IMR-90 (cell line): ENCODE results near the gene PTGES3L. TPM values are rescaled to one million over a fixed set of nuclear protein-coding genes. Genes with fewer than 3 reads are reported as not detected.

Experiments
- ATAC-seq: fragments of 200-7000 bp; cut with Tn5 transposase; 2 replicates; pipeline ENCODE4 v1.9.1; 2020; ENCODE audit warnings: low read depth, mild to moderate bottlenecking, moderate library complexity
- BruUV-seq: library from RNA; stranded (reverse); fragments of 400-500 nt; replicated peaks from 2 replicates; lab custom pipeline; 2021; lab: Mats Ljungman, UMichigan
- CTCF ChIA-PET: fragments of 300-600 bp; formaldehyde crosslinking; extraction: SDS; loops from one replicate; lab custom pipeline; 2021; ENCODE audit warnings: antibody characterized with exemption; lab: Yijun Ruan, JAX
- POLR2A ChIA-PET: fragments of 300-600 bp; sonication (Branson Sonifier 250); formaldehyde crosslinking; loops from one replicate; lab custom pipeline; 2022; ENCODE audit warnings: antibody characterized with exemption; ENCODE audit not compliant: unreplicated experiment; lab: Charles Lee
- DNase-seq: peaks from one replicate; pipeline ENCODE4 v3.0.0; 2013
- H2AFZ ChIP-seq: replicated peaks from 2 replicates; pipeline ENCODE3; 2013; ENCODE audit warnings: low read length, mild to moderate bottlenecking; ENCODE audit not compliant: poor library complexity
- H2AK5ac ChIP-seq: 2 replicates; pipeline ENCODE4 v1.6.1; 2013; ENCODE audit warnings: low read depth, low read length, inconsistent platforms
- H2AK9ac ChIP-seq: replicated peaks from 2 replicates; pipeline ENCODE3; 2013; ENCODE audit warnings: mild to moderate bottlenecking, low read depth, low read length, moderate library complexity; ENCODE audit not compliant: poor library complexity
- H2BK120ac ChIP-seq: 2 replicates; pipeline ENCODE4 v1.6.1; 2013; ENCODE audit warnings: low read depth, low read length, inconsistent platforms
- H2BK15ac ChIP-seq: 3 replicates; pipeline ENCODE4 v1.6.1; 2013; ENCODE audit warnings: low read depth, low read length, inconsistent platforms
- H2BK20ac ChIP-seq: 2 replicates; pipeline ENCODE4 v1.6.1; 2013; ENCODE audit warnings: low read depth, mild to moderate bottlenecking, inconsistent platforms, low read length, moderate library complexity
- H2BK5ac ChIP-seq: 2 replicates; pipeline ENCODE4 v1.6.1; 2013; ENCODE audit warnings: mild to moderate bottlenecking, low read depth, low read length, inconsistent platforms; ENCODE audit not compliant: poor library complexity, severe bottlenecking
- H3K14ac ChIP-seq: replicated peaks from 2 replicates; pipeline ENCODE4 v1.6.1; 2013; ENCODE audit warnings: low read depth, low read length, inconsistent platforms
- H3K18ac ChIP-seq: 2 replicates; pipeline ENCODE4 v1.6.1; 2013; ENCODE audit warnings: low read depth, low read length, control low read depth
- H3K23ac ChIP-seq: 2 replicates; pipeline ENCODE4 v1.6.1; 2013; ENCODE audit warnings: low read depth, low read length, inconsistent platforms
- H3K27ac ChIP-seq: 2 replicates; pipeline ENCODE4 v1.5.1; 2013; ENCODE audit warnings: mild to moderate bottlenecking, control low read depth, low read length; ENCODE audit not compliant: insufficient read depth
- H3K27me3 ChIP-seq: 2 replicates; pipeline ENCODE4 v1.6.1; 2013; ENCODE audit warnings: low read length; ENCODE audit not compliant: control insufficient read depth, insufficient read depth
- H3K36me3 ChIP-seq: 2 replicates; pipeline ENCODE4 v1.6.1; 2013; ENCODE audit warnings: low read length, mixed read lengths; ENCODE audit not compliant: control insufficient read depth, insufficient read depth
- H3K4ac ChIP-seq: 2 replicates; pipeline ENCODE4 v1.6.1; 2013; ENCODE audit warnings: low read depth, low read length, inconsistent platforms
- H3K4me1 ChIP-seq: 2 replicates; pipeline ENCODE4 v1.6.1; 2013; ENCODE audit warnings: low read length, mixed read lengths; ENCODE audit not compliant: control insufficient read depth, insufficient read depth
- H3K4me2 ChIP-seq: 2 replicates; pipeline ENCODE4 v1.6.1; 2013; ENCODE audit warnings: low read depth, mild to moderate bottlenecking, control low read depth, low read length, moderate library complexity
- H3K4me3 ChIP-seq: 2 replicates; pipeline ENCODE4 v1.5.1; 2013; ENCODE audit warnings: low read depth, mild to moderate bottlenecking, control low read depth, low read length, moderate library complexity; ENCODE audit not compliant: insufficient read depth
- H3K56ac ChIP-seq: 2 replicates; pipeline ENCODE4 v1.6.1; 2013; ENCODE audit warnings: low read length, inconsistent platforms; ENCODE audit not compliant: insufficient read depth; ENCODE audit errors: extremely low read depth
- H3K79me1 ChIP-seq, 2 experiments: 2 replicates each; pipeline ENCODE4 v1.6.1; 2013; ENCODE audit warnings: low read length in 2 of 2, inconsistent platforms in 1 of 2, low read depth in 1 of 2
- H3K9ac ChIP-seq: 2 replicates; pipeline ENCODE4 v1.6.1; 2013; ENCODE audit warnings: low read depth, low read length, control low read depth
- H3K9me1 ChIP-seq: 2 replicates; pipeline ENCODE4 v1.6.1; 2013; ENCODE audit warnings: low read length, inconsistent platforms; ENCODE audit not compliant: insufficient read depth
- H3K9me3 ChIP-seq: 2 replicates; pipeline ENCODE4 v1.6.1; 2013; ENCODE audit warnings: low read length; ENCODE audit not compliant: control insufficient read depth, insufficient read depth
- H4K20me1 ChIP-seq: 2 replicates; pipeline ENCODE4 v1.6.1; 2013; ENCODE audit warnings: low read length, inconsistent platforms; ENCODE audit not compliant: insufficient read depth
- H4K5ac ChIP-seq: 2 replicates; pipeline ENCODE4 v1.6.1; 2013; ENCODE audit warnings: mild to moderate bottlenecking, low read depth, low read length, control low read depth
- H4K8ac ChIP-seq, 2 experiments: 2 replicates each; pipeline ENCODE4 v1.6.1; 2013; ENCODE audit warnings: low read depth in 2 of 2, low read length in 2 of 2, control low read depth in 1 of 2, inconsistent platforms in 1 of 2
- H4K91ac ChIP-seq: 2 replicates; pipeline ENCODE4 v1.6.1; 2013; ENCODE audit warnings: low read depth, low read length, inconsistent platforms; ENCODE audit not compliant: insufficient read depth
- CTCF ChIP-seq: conservative IDR thresholded peaks from 2 replicates; pipeline ENCODE4 v1.5.1; 2012; ENCODE audit warnings: mild to moderate bottlenecking, low read depth, low read length, improper control_type of control experiment
- FOS ChIP-seq: fragments of 150-350 bp; IDR thresholded peaks from 2 replicates; pipeline ENCODE4 v1.6.1; 2016; ENCODE audit warnings: low read depth, low read length
- RAD21 ChIP-seq: IDR thresholded peaks from 2 replicates; pipeline ENCODE4 v1.6.1; 2012; ENCODE audit warnings: low read length, improper control_type of control experiment
- SMC3 ChIP-seq: fragments of 150-350 bp; IDR thresholded peaks from 2 replicates; pipeline ENCODE4 v1.6.1; 2016; ENCODE audit warnings: low read depth, mild to moderate bottlenecking, antibody characterized with exemption, low read length, moderate library complexity
- WGBS, 2 experiments: methylation state at CpG; one replicate each; pipeline versions ENCODE4 v1.1.5 to v1.1.7; 2013; ENCODE audit warnings: missing lambda C conversion rate in 2 of 2; ENCODE audit not compliant: insufficient read length in 1 of 2; ENCODE audit errors: extremely low coverage in 2 of 2; 5-methylcytosine and 5-hydroxymethylcytosine counted together
- dilution Hi-C: fragments of 300-500 bp; cut with HindIII; formaldehyde crosslinking; loops from one replicate; pipeline ENCODE4 v1.14.3; 2018; ENCODE audit warnings: low sequenced_read_pairs; ENCODE audit not compliant: unreplicated experiment
- in situ Hi-C: fragments of 300-500 bp; cut with MboI; formaldehyde crosslinking; loops from 3 replicates; pipeline ENCODE4 v1.14.3; 2019; ENCODE audit warnings: low sequenced_read_pairs, inconsistent platforms, mixed read lengths
- intact Hi-C: fragments of 100-400 bp; cut with micrococcal nuclease; formaldehyde crosslinking; loops from 2 replicates; pipeline ENCODE4 v1.10.0; 2022
- polyA plus RNA-seq, 3 experiments: library from polyadenylated mRNA; depleted of rRNA; stranded (reverse); fragments of >200 nt; gene quantifications; 2 replicates each; pipeline ENCODE4 v1.2.3, GENCODE V29; 2012; ENCODE audit warnings: low replicate concordance in 1 of 3
- total RNA-seq: library from RNA; depleted of rRNA; stranded (reverse); fragments of >200 nt; gene quantifications from 2 replicates; pipeline ENCODE4 v1.2.3, GENCODE V29; 2012

The PTGES3L gene
- total and polyA plus RNA-seq, 2 of the 4 experiments (the other 2 are of a cell fraction) = 1.4 to 2.4 TPM

GRCh38 chr17:42937712-42938596, 41.9 kb downstream of the PTGES3L start:
- H3K4me1 ChIP-seq = no peaks in the 10 kb centered on the region
- BruUV-seq = no TSS peak
- H2BK15ac ChIP-seq = no peak overlapping the region
- intact Hi-C loops = loop anchor here (1.0 kb wide), 2 partner anchors 95 to 217 kb away; no protein-coding TSS in a partner anchor
- H3K14ac ChIP-seq = no peak overlapping the region
- H3K9ac ChIP-seq = no peak overlapping the region
- ChIA-PET CTCF (interaction anchor here (0.6 to 1.5 kb wide), 9 partner anchors 9 to 94 kb away, joined by 3 to 8 read pairs (median 3); partner anchors contain the start of gene AOC2), POLR2A (no interaction called here)
- DNase-seq (peak; percentile 64), ATAC-seq (peak; percentile 91)
- no peak overlapping the region for H2AK9ac ChIP-seq
- no peak overlapping the region for H3K18ac ChIP-seq
- H4K91ac ChIP-seq = no peak overlapping the region
- H3K4me2 ChIP-seq = no peak overlapping the region
- TF ChIP-seq CTCF = peak; percentile 88
- peak; percentile 96 for TF ChIP-seq SMC3
- TF ChIP-seq RAD21 = peak; percentile 90
- TF ChIP-seq FOS = no peak
- no peak overlapping the region for H3K4ac ChIP-seq
- no peak overlapping the region for H4K5ac ChIP-seq
- H2BK20ac ChIP-seq = no peak overlapping the region
- dilution Hi-C loops = no loop called here
- no peak overlapping the region for H3K56ac ChIP-seq
- no peak overlapping the region for H4K8ac ChIP-seq
- H2AFZ ChIP-seq = peak overlapping the region; percentile 18
- H3K27ac ChIP-seq = no peak overlapping the region
- H3K79me1 ChIP-seq = no peaks in the 10 kb centered on the region
- H4K20me1 ChIP-seq = no peaks in the 10 kb centered on the region
- H3K27me3 ChIP-seq = peaks cover 20% of the 10 kb centered on the region
- no CpG with 5 or more reads among the region's 9 CpGs for WGBS, 2 experiments
- no peak overlapping the region for H3K4me3 ChIP-seq
- no peak overlapping the region for H2BK120ac ChIP-seq
- no peaks in the 10 kb centered on the region for H3K36me3 ChIP-seq
- in situ Hi-C loops = loop anchor here (5.0 to 10.0 kb wide), 2 partner anchors 96 to 213 kb away; partner anchors contain the start of gene AOC2
- H3K9me3 ChIP-seq = no peaks in the 10 kb centered on the region
- no peak overlapping the region for H2AK5ac ChIP-seq
- H3K23ac ChIP-seq = no peak overlapping the region
- H3K9me1 ChIP-seq = no peaks in the 10 kb centered on the region
- no peak overlapping the region for H2BK5ac ChIP-seq
